Mammary epithelial cell (primary cell): ENCODE results near the gene CNRIP1.

Experiments used
- CTCF ChIP-seq, 2 donors: IDR thresholded peaks in 1 of 2; conservative IDR thresholded peaks in 1 of 2; 2 replicates each; pipeline ENCODE4 v1.5.1; 2011 to 2012; ENCODE audit warnings: inconsistent platforms in 2 of 2, low read length in 2 of 2, mild to moderate bottlenecking in 2 of 2, control low read depth in 1 of 2, low read depth in 1 of 2; ENCODE audit not compliant: insufficient read depth in 1 of 2; ENCODE audit errors: extremely low read depth in 1 of 2
- EZH2 ChIP-seq: IDR thresholded peaks from 2 replicates; pipeline ENCODE4 v1.6.1; 2012; ENCODE audit warnings: low read length, inconsistent platforms, borderline replicate concordance

- TF ChIP-seq CTCF (conservative IDR thresholded peaks at IDR 0.05 in 1 of 2, IDR thresholded peaks at IDR 0.05 in 1 of 2; ENCODE audit: extremely low read depth in 1 of 2, insufficient read depth in 1 of 2, low read depth in 1 of 2, low read length in 2 of 2) (no peak), EZH2 (no peak)
Observed at GRCh38 chr2:68280348-68280747, 39.4 kb downstream of the CNRIP1 start.
